DMS79 treated with DMSO at 0.1 percent for 48 hours (cell line): Measurements from ENCODE around the gene ADCY1.
"Not testable (repeated sequence)": the region's sequence is repeated elsewhere in the genome, so short reads cannot be mapped to it uniquely, and the experiment has no call there.

Source experiments
- DNase-seq: peaks from one replicate; lab custom pipeline; 2025; lab: John Stamatoyannopoulos, UW

ADCY1 gene

GRCh38 chr7:45759464-45759863 is 185.3 kb downstream of the ADCY1 start:
- not testable (repeated sequence) for DNase-seq

GRCh38 chr7:45761545-45762205 is 187.5 kb downstream of the ADCY1 start:
- DNase-seq = not testable (repeated sequence)

GRCh38 chr7:45762225-45762994 is 188.2 kb downstream of the ADCY1 start:
- not testable (repeated sequence) for DNase-seq

- DNase-seq = peak; percentile 95
Observed at GRCh38 chr7:45768516-45769394, 194.6 kb downstream of the ADCY1 start.

- not testable (repeated sequence) for DNase-seq
Observed at GRCh38 chr7:45769626-45770025, 195.5 kb downstream of the ADCY1 start.
